Thyroid gland (tissue), 4 donors: Measurements from ENCODE around the gene RNF44.

ENCODE experiments used
- CTCF ChIP-seq, 6 experiments: fragments of 200-600 bp in 3 of 6; fragments of 450-650 bp in 3 of 6; sonication (generic) in 3 of 6; IDR thresholded peaks; one replicate each; pipeline ENCODE4 v1.5.1; 2016 to 2019; ENCODE audit warnings: antibody characterized with exemption in 6 of 6, mild to moderate bottlenecking in 2 of 6, inconsistent platforms in 1 of 6, moderate library complexity in 1 of 6
- POLR2A ChIP-seq, 2 donors: fragments of 450-650 bp; IDR thresholded peaks; one replicate each; pipeline ENCODE4 v1.6.1; 2017; ENCODE audit warnings: antibody characterized with exemption in 2 of 2, mild to moderate bottlenecking in 2 of 2, moderate library complexity in 1 of 2

- TF ChIP-seq CTCF (IDR thresholded peaks at IDR 0.05) (no peak), POLR2A (IDR thresholded peaks at IDR 0.05) (no peak)
These were observed 36.7 kb downstream of the RNF44 start for GRCh38 chr5:176500511-176500910.
